GM23338 (cell line): ENCODE data around the gene TOMM70.

Experiments used
- CREB1 ChIP-seq: fragments of 250-450 bp; sonication (Bioruptor Pico); IDR thresholded peaks from 2 replicates; pipeline ENCODE4 v1.5.0; 2020; ENCODE audit warnings: low read depth, mild to moderate bottlenecking, moderate library complexity
- ETS1 ChIP-seq: IDR thresholded peaks from 2 replicates; pipeline ENCODE4 v1.6.1; 2016; ENCODE audit warnings: antibody characterized with exemption
- EZH2 ChIP-seq: fragments of 200-600 bp; sonication (generic); IDR thresholded peaks from one replicate; pipeline ENCODE4 v1.8.0; 2017; ENCODE audit warnings: antibody characterized with exemption, mild to moderate bottlenecking, low read depth; ENCODE audit not compliant: unreplicated experiment
- EZH2phosphoT487 ChIP-seq: fragments of 200-600 bp; sonication (generic); IDR thresholded peaks from one replicate; pipeline ENCODE4 v1.8.1; 2018; ENCODE audit warnings: antibody characterized with exemption; ENCODE audit not compliant: unreplicated experiment
- JUNB ChIP-seq: IDR thresholded peaks from one replicate; pipeline ENCODE4 v1.6.1; 2016; ENCODE audit warnings: antibody characterized with exemption; ENCODE audit not compliant: unreplicated experiment
- POLR2AphosphoS5 ChIP-seq: IDR thresholded peaks from 2 replicates; pipeline ENCODE4 v1.6.1; 2016; ENCODE audit warnings: antibody characterized with exemption, low read depth
- ZNF331 ChIP-seq: fragments of 250-450 bp; sonication (Bioruptor Pico); IDR thresholded peaks from 2 replicates; pipeline ENCODE4 v1.5.0; 2020; ENCODE audit warnings: low read depth, mild to moderate bottlenecking, moderate library complexity
- TF ChIP-seq, protein P1 (sequence below), 2 experiments: fragments of 200-600 bp in 1 of 2; sonication (generic) in 1 of 2; conservative IDR thresholded peaks; 2 replicates each; pipeline versions ENCODE4 v1.5.1 to v1.6.1; 2016 to 2017; ENCODE audit warnings: antibody characterized with exemption in 2 of 2, low read depth in 2 of 2, mild to moderate bottlenecking in 2 of 2, moderate library complexity in 1 of 2
- TF ChIP-seq, protein P2 (sequence below): IDR thresholded peaks from one replicate; pipeline ENCODE4 v1.6.1; 2018; ENCODE audit warnings: antibody characterized with exemption; ENCODE audit not compliant: unreplicated experiment
- TF ChIP-seq, protein P3 (sequence below): fragments of 250-450 bp; sonication (Bioruptor Pico); IDR thresholded peaks from 2 replicates; pipeline ENCODE4 v1.5.0; 2020; ENCODE audit warnings: mild to moderate bottlenecking, moderate library complexity

DNA sequence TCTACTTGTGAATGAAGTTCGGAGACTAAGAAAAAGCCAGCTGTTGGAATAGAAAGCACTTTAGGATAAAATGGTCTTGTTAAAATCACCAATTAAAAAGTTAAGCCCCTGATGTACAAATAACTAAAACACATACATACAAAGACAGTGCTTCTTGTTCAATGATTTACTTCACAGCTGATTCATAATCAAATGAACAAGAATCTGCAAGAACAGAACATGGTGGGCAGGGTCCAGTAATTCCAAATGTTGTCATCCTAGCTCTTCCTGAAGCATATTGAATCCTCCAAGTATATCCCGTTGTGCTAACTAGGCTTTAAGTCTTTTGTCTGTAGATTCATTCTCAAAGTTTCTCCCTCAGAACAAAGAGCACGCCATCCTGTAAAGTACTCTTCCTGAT, 41.9 kb downstream of the TOMM70 start:
- TF ChIP-seq, protein P1, sequence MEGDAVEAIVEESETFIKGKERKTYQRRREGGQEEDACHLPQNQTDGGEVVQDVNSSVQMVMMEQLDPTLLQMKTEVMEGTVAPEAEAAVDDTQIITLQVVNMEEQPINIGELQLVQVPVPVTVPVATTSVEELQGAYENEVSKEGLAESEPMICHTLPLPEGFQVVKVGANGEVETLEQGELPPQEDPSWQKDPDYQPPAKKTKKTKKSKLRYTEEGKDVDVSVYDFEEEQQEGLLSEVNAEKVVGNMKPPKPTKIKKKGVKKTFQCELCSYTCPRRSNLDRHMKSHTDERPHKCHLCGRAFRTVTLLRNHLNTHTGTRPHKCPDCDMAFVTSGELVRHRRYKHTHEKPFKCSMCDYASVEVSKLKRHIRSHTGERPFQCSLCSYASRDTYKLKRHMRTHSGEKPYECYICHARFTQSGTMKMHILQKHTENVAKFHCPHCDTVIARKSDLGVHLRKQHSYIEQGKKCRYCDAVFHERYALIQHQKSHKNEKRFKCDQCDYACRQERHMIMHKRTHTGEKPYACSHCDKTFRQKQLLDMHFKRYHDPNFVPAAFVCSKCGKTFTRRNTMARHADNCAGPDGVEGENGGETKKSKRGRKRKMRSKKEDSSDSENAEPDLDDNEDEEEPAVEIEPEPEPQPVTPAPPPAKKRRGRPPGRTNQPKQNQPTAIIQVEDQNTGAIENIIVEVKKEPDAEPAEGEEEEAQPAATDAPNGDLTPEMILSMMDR (conservative IDR thresholded peaks at IDR 0.05; ENCODE audit: low read depth in 2 of 2): no peak
- TF ChIP-seq ETS1: no peak
- no peak for TF ChIP-seq EZH2
- no peak for TF ChIP-seq EZH2phosphoT487
- no peak for TF ChIP-seq JUNB
- TF ChIP-seq, protein P2, sequence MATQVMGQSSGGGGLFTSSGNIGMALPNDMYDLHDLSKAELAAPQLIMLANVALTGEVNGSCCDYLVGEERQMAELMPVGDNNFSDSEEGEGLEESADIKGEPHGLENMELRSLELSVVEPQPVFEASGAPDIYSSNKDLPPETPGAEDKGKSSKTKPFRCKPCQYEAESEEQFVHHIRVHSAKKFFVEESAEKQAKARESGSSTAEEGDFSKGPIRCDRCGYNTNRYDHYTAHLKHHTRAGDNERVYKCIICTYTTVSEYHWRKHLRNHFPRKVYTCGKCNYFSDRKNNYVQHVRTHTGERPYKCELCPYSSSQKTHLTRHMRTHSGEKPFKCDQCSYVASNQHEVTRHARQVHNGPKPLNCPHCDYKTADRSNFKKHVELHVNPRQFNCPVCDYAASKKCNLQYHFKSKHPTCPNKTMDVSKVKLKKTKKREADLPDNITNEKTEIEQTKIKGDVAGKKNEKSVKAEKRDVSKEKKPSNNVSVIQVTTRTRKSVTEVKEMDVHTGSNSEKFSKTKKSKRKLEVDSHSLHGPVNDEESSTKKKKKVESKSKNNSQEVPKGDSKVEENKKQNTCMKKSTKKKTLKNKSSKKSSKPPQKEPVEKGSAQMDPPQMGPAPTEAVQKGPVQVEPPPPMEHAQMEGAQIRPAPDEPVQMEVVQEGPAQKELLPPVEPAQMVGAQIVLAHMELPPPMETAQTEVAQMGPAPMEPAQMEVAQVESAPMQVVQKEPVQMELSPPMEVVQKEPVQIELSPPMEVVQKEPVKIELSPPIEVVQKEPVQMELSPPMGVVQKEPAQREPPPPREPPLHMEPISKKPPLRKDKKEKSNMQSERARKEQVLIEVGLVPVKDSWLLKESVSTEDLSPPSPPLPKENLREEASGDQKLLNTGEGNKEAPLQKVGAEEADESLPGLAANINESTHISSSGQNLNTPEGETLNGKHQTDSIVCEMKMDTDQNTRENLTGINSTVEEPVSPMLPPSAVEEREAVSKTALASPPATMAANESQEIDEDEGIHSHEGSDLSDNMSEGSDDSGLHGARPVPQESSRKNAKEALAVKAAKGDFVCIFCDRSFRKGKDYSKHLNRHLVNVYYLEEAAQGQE: no peak
- no peak for TF ChIP-seq POLR2AphosphoS5
- TF ChIP-seq, protein P3, sequence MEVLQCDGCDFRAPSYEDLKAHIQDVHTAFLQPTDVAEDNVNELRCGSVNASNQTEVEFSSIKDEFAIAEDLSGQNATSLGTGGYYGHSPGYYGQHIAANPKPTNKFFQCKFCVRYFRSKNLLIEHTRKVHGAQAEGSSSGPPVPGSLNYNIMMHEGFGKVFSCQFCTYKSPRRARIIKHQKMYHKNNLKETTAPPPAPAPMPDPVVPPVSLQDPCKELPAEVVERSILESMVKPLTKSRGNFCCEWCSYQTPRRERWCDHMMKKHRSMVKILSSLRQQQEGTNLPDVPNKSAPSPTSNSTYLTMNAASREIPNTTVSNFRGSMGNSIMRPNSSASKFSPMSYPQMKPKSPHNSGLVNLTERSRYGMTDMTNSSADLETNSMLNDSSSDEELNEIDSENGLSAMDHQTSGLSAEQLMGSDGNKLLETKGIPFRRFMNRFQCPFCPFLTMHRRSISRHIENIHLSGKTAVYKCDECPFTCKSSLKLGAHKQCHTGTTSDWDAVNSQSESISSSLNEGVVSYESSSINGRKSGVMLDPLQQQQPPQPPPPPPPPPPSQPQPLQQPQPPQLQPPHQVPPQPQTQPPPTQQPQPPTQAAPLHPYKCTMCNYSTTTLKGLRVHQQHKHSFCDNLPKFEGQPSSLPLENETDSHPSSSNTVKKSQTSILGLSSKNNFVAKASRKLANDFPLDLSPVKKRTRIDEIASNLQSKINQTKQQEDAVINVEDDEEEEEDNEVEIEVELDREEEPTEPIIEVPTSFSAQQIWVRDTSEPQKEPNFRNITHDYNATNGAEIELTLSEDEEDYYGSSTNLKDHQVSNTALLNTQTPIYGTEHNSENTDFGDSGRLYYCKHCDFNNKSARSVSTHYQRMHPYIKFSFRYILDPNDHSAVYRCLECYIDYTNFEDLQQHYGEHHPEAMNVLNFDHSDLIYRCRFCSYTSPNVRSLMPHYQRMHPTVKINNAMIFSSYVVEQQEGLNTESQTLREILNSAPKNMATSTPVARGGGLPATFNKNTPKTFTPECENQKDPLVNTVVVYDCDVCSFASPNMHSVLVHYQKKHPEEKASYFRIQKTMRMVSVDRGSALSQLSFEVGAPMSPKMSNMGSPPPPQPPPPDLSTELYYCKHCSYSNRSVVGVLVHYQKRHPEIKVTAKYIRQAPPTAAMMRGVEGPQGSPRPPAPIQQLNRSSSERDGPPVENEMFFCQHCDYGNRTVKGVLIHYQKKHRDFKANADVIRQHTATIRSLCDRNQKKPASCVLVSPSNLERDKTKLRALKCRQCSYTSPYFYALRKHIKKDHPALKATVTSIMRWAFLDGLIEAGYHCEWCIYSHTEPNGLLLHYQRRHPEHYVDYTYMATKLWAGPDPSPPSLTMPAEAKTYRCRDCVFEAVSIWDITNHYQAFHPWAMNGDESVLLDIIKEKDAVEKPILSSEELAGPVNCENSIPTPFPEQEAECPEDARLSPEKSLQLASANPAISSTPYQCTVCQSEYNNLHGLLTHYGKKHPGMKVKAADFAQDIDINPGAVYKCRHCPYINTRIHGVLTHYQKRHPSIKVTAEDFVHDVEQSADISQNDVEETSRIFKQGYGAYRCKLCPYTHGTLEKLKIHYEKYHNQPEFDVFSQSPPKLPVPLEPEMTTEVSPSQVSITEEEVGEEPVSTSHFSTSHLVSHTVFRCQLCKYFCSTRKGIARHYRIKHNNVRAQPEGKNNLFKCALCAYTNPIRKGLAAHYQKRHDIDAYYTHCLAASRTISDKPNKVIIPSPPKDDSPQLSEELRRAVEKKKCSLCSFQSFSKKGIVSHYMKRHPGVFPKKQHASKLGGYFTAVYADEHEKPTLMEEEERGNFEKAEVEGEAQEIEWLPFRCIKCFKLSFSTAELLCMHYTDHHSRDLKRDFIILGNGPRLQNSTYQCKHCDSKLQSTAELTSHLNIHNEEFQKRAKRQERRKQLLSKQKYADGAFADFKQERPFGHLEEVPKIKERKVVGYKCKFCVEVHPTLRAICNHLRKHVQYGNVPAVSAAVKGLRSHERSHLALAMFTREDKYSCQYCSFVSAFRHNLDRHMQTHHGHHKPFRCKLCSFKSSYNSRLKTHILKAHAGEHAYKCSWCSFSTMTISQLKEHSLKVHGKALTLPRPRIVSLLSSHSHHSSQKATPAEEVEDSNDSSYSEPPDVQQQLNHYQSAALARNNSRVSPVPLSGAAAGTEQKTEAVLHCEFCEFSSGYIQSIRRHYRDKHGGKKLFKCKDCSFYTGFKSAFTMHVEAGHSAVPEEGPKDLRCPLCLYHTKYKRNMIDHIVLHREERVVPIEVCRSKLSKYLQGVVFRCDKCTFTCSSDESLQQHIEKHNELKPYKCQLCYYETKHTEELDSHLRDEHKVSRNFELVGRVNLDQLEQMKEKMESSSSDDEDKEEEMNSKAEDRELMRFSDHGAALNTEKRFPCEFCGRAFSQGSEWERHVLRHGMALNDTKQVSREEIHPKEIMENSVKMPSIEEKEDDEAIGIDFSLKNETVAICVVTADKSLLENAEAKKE (CRISPR knock-in tag): no peak
- TF ChIP-seq CREB1 (CRISPR knock-in tag): no peak
- no peak for TF ChIP-seq ZNF331 (CRISPR knock-in tag)
